Fibroblast of lung (primary cell): ENCODE data around the gene AMFR. TPM values are rescaled to one million over a fixed set of nuclear protein-coding genes. Genes with fewer than 3 reads are reported as not detected.

Experiments
- DNase-seq, 2 donors: peaks; one replicate each; pipeline versions ENCODE4 v3.0.0 to v3.0.0-alpha.2; 2010; ENCODE audit warnings: low read depth in 2 of 2
- H2AFZ ChIP-seq: 2 replicates; pipeline ENCODE4 v1.5.1; 2012; ENCODE audit warnings: low read length, control low read depth, inconsistent platforms
- H3K27ac ChIP-seq: 2 replicates; pipeline ENCODE4 v1.5.1; 2011; ENCODE audit warnings: low read length, control low read depth; ENCODE audit not compliant: insufficient read depth
- H3K27me3 ChIP-seq: 2 replicates; pipeline ENCODE4 v1.5.1; 2011; ENCODE audit warnings: mild to moderate bottlenecking, low read length; ENCODE audit not compliant: control insufficient read depth, insufficient read depth
- H3K36me3 ChIP-seq: 2 replicates; pipeline ENCODE4 v1.5.1; 2011; ENCODE audit warnings: low read length; ENCODE audit not compliant: control insufficient read depth, insufficient read depth
- H3K4me1 ChIP-seq: 2 replicates; pipeline ENCODE4 v1.5.1; 2011; ENCODE audit warnings: low read length; ENCODE audit not compliant: control insufficient read depth, insufficient read depth; ENCODE audit errors: extremely low read depth
- H3K4me2 ChIP-seq: 2 replicates; pipeline ENCODE4 v1.5.1; 2011; ENCODE audit warnings: low read length, control low read depth; ENCODE audit not compliant: insufficient read depth; ENCODE audit errors: extremely low read depth
- H3K4me3 ChIP-seq, 4 experiments: fragments of 200-600 bp in 1 of 4; sonication (generic) in 1 of 4; replicated peaks in 1 of 4; 2 replicates each; pipeline ENCODE4 v1.5.1; 2011 to 2016; ENCODE audit warnings: low read length in 4 of 4, low read depth in 3 of 4, mild to moderate bottlenecking in 3 of 4, control low read depth in 2 of 4, inconsistent platforms in 1 of 4, mixed read lengths in 1 of 4; ENCODE audit not compliant: insufficient read depth in 1 of 4; ENCODE audit errors: control extremely low read depth in 1 of 4
- H3K79me2 ChIP-seq: 2 replicates; pipeline ENCODE4 v1.5.1; 2012; ENCODE audit warnings: mild to moderate bottlenecking, low read length, inconsistent platforms; ENCODE audit not compliant: control insufficient read depth, insufficient read depth
- H3K9ac ChIP-seq: 2 replicates; pipeline ENCODE4 v1.5.1; 2011; ENCODE audit warnings: mild to moderate bottlenecking, low read length, control low read depth; ENCODE audit not compliant: insufficient read depth
- H3K9me3 ChIP-seq: 2 replicates; pipeline ENCODE4 v1.5.1; 2012; ENCODE audit warnings: low read depth, low read length; ENCODE audit not compliant: control insufficient read depth, insufficient read depth
- H4K20me1 ChIP-seq: 2 replicates; pipeline ENCODE4 v1.5.1; 2011; ENCODE audit warnings: low read length; ENCODE audit not compliant: control insufficient read depth, insufficient read depth; ENCODE audit errors: extremely low read depth
- EZH2 ChIP-seq: IDR thresholded peaks from 2 replicates; pipeline ENCODE4 v1.5.1; 2012; ENCODE audit warnings: low read length, control low read depth, mild to moderate bottlenecking; ENCODE audit errors: missing control alignments
- polyA plus RNA-seq, 2 donors: library from polyadenylated mRNA; depleted of rRNA in 1 of 2; stranded (reverse) in 1 of 2; unstranded in 1 of 2; fragments of >200 nt; gene quantifications; 2 replicates each; pipeline ENCODE4 v1.2.1, GENCODE V29; 2011 to 2012; ENCODE audit warnings: missing spikeins in 1 of 2
- total RNA-seq: library from RNA; depleted of rRNA; stranded (reverse); fragments of >200 nt; gene quantifications from 2 replicates; pipeline ENCODE4 v1.2.1, GENCODE V29; 2014
- TF ChIP-seq, protein P1 (sequence below), 2 donors: IDR thresholded peaks in 1 of 2; conservative IDR thresholded peaks in 1 of 2; 1 replicate in 1 of 2; 2 replicates in 1 of 2; pipeline ENCODE4 v1.5.1; 2011 to 2012; ENCODE audit warnings: low read length in 2 of 2, control low read depth in 1 of 2, inconsistent platforms in 1 of 2, low read depth in 1 of 2, mild to moderate bottlenecking in 1 of 2

Gene AMFR
- total and polyA plus RNA-seq, 2 donors (not counting 1 experiment from before 2014, with no cell fraction given), result 75.9 to 413 TPM

- no peak overlapping the region for H3K4me2 ChIP-seq
- no peaks in the 10 kb centered on the region for H3K36me3 ChIP-seq
- no peaks in the 10 kb centered on the region for H3K27me3 ChIP-seq
- TF ChIP-seq, protein P1, sequence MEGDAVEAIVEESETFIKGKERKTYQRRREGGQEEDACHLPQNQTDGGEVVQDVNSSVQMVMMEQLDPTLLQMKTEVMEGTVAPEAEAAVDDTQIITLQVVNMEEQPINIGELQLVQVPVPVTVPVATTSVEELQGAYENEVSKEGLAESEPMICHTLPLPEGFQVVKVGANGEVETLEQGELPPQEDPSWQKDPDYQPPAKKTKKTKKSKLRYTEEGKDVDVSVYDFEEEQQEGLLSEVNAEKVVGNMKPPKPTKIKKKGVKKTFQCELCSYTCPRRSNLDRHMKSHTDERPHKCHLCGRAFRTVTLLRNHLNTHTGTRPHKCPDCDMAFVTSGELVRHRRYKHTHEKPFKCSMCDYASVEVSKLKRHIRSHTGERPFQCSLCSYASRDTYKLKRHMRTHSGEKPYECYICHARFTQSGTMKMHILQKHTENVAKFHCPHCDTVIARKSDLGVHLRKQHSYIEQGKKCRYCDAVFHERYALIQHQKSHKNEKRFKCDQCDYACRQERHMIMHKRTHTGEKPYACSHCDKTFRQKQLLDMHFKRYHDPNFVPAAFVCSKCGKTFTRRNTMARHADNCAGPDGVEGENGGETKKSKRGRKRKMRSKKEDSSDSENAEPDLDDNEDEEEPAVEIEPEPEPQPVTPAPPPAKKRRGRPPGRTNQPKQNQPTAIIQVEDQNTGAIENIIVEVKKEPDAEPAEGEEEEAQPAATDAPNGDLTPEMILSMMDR (conservative IDR thresholded peaks at IDR 0.05 in 1 of 2, IDR thresholded peaks at IDR 0.05 in 1 of 2; ENCODE audit: low read depth in 1 of 2, low read length in 2 of 2), result no peak
- TF ChIP-seq EZH2, result no peak
- H3K79me2 ChIP-seq, result peaks cover 32% of the 10 kb centered on the region
- H3K4me1 ChIP-seq, result peaks cover 3% of the 10 kb centered on the region
- H2AFZ ChIP-seq, result no peak overlapping the region
- no peak overlapping the region for H3K4me3 ChIP-seq
- H3K27ac ChIP-seq, result no peak overlapping the region
- H4K20me1 ChIP-seq, result no peaks in the 10 kb centered on the region
- H3K9me3 ChIP-seq, result no peaks in the 10 kb centered on the region
- H3K9ac ChIP-seq, result no peak overlapping the region
- DNase-seq, result no peak
Observed at GRCh38 chr16:56426585-56426984, 1.2 kb upstream of the AMFR start.

GRCh38 chr16:56424791-56425438 lies 430 bp downstream of the AMFR start:
- H3K27me3 ChIP-seq, result no peaks in the 10 kb centered on the region
- DNase-seq, result peak; percentile 6 to 27
- H3K4me1 ChIP-seq, result peaks cover 5% of the 10 kb centered on the region
- peak overlapping the region; percentile 34 for H2AFZ ChIP-seq
- peaks cover 49% of the 10 kb centered on the region for H3K79me2 ChIP-seq
- H4K20me1 ChIP-seq, result no peaks in the 10 kb centered on the region
- no peak overlapping the region for H3K4me2 ChIP-seq
- peak overlapping the region; percentile 58 for H3K27ac ChIP-seq
- peak overlapping the region; percentile 88 for H3K9ac ChIP-seq
- no peak for TF ChIP-seq EZH2
- TF ChIP-seq, protein P1 (conservative IDR thresholded peaks at IDR 0.05 in 1 of 2, IDR thresholded peaks at IDR 0.05 in 1 of 2; ENCODE audit: low read depth in 1 of 2, low read length in 2 of 2), result no peak
- H3K4me3 ChIP-seq, result peak overlapping the region; percentile 78 to 89 (median 80)
- H3K36me3 ChIP-seq, result no peaks in the 10 kb centered on the region
- H3K9me3 ChIP-seq, result no peaks in the 10 kb centered on the region

DNA sequence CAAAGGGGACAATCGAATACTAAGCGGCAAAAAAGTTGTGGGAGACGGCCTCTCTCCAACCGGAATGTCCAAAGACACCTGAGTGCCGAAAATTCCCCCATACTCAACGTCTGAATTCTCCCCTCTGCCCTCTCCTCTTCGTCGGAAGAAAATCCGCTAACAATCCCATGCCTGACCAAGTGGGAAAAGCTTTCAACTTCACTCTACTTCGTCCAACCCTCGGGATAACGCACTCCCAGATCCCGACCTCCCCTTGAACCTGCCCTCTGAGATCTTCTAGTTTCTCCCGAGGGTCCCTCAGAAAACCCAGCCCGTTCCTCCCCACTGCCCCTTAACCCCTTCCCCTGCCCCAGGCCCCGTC lies 961 bp downstream of the AMFR start:
- Histone ChIP-seq H3K9me3 (no peaks in the 10 kb centered on the region), H3K36me3 (no peaks in the 10 kb centered on the region), H3K79me2 (peaks cover 51% of the 10 kb centered on the region), H3K27me3 (no peaks in the 10 kb centered on the region), H4K20me1 (no peaks in the 10 kb centered on the region), H3K27ac (peak overlapping the region; percentile 58), H3K9ac (peak overlapping the region; percentile 51), H2AFZ (peak overlapping the region; percentile 32), H3K4me2 (peak overlapping the region; percentile 80), H3K4me1 (peaks cover 8% of the 10 kb centered on the region), H3K4me3 (peak overlapping the region; percentile 78 to 89 (median 80))
- peak; percentile 11 to 17 for DNase-seq
- TF ChIP-seq, protein P1 (conservative IDR thresholded peaks at IDR 0.05 in 1 of 2, IDR thresholded peaks at IDR 0.05 in 1 of 2; ENCODE audit: low read depth in 1 of 2, low read length in 2 of 2), result no peak
- TF ChIP-seq EZH2, result no peak
